ES-I3 (cell line): Measurements from ENCODE around the gene CDK9.
"Not testable (repeated sequence)": the region's sequence is repeated elsewhere in the genome, so short reads cannot be mapped to it uniquely, and the experiment has no call there.

Source experiments
- H3K36me3 ChIP-seq: 2 replicates; pipeline ENCODE4 v1.6.1; 2013; ENCODE audit warnings: mild to moderate bottlenecking, low read length, control low read depth, moderate library complexity; ENCODE audit not compliant: insufficient read depth
- H3K4me1 ChIP-seq: 2 replicates; pipeline ENCODE4 v1.6.1; 2013; ENCODE audit warnings: mild to moderate bottlenecking, control low read depth, low read length; ENCODE audit not compliant: insufficient read depth
- H3K9ac ChIP-seq: 2 replicates; pipeline ENCODE4 v1.6.1; 2013; ENCODE audit warnings: low read depth, mild to moderate bottlenecking, low read length, moderate library complexity
- H3K9me3 ChIP-seq: 2 replicates; pipeline ENCODE4 v1.6.1; 2013; ENCODE audit warnings: mild to moderate bottlenecking, low read length, moderate library complexity; ENCODE audit not compliant: control insufficient read depth, insufficient read depth

The CDK9 gene

GRCh38 chr9:127754099-127755060, 31.5 kb upstream of the CDK9 start:
- H3K4me1 ChIP-seq = no peaks in the 10 kb centered on the region; the same call in 1 of the 2 replicates
- peak overlapping the region; percentile 58 for H3K9ac ChIP-seq
- no peaks in the 10 kb centered on the region; the same call in 1 of the 2 replicates for H3K36me3 ChIP-seq
- no peaks in the 10 kb centered on the region for H3K9me3 ChIP-seq

GRCh38 chr9:127755061-127756060, 30.5 kb upstream of the CDK9 start:
- Histone ChIP-seq H3K9ac (peak overlapping the region; percentile 58), H3K36me3 (no peaks in the 10 kb centered on the region; the same call in 1 of the 2 replicates), H3K4me1 (no peaks in the 10 kb centered on the region; the same call in 1 of the 2 replicates), H3K9me3 (no peaks in the 10 kb centered on the region)

- Histone ChIP-seq H3K9ac (no peak overlapping the region), H3K4me1 (no peaks in the 10 kb centered on the region; the same call in 1 of the 2 replicates), H3K36me3 (no peaks in the 10 kb centered on the region), H3K9me3 (no peaks in the 10 kb centered on the region)
Measured at GRCh38 chr9:127756233-127756632, 29.6 kb upstream of the CDK9 start.

GRCh38 chr9:127756776-127757175, 29.1 kb upstream of the CDK9 start:
- H3K36me3 ChIP-seq, H3K9ac ChIP-seq: not testable (repeated sequence)

GRCh38 chr9:127758843-127759242, 27.0 kb upstream of the CDK9 start:
- H3K9me3 ChIP-seq = no peaks in the 10 kb centered on the region
- H3K4me1 ChIP-seq = peaks cover 13% of the 10 kb centered on the region
- H3K36me3 ChIP-seq = no peaks in the 10 kb centered on the region
- H3K9ac ChIP-seq = no peak overlapping the region

More at GRCh38 chr9:127756776-127757175, 29.1 kb upstream of the CDK9 start:
- H3K9me3 ChIP-seq, H3K4me1 ChIP-seq: not testable (repeated sequence)

GRCh38 chr9:127761061-127761460, 24.8 kb upstream of the CDK9 start:
- H3K4me1 ChIP-seq = peaks cover 19% of the 10 kb centered on the region
- no peak overlapping the region for H3K9ac ChIP-seq
- H3K36me3 ChIP-seq = no peaks in the 10 kb centered on the region
- no peaks in the 10 kb centered on the region for H3K9me3 ChIP-seq

- H3K4me1 ChIP-seq = peaks cover 19% of the 10 kb centered on the region
- no peaks in the 10 kb centered on the region for H3K36me3 ChIP-seq
- H3K9me3 ChIP-seq = no peaks in the 10 kb centered on the region
- H3K9ac ChIP-seq = no peak overlapping the region
Measured at GRCh38 chr9:127761491-127761956, 24.3 kb upstream of the CDK9 start.

GRCh38 chr9:127762111-127762676, 23.6 kb upstream of the CDK9 start:
- Histone ChIP-seq H3K9ac (no peak overlapping the region), H3K4me1 (peaks cover 19% of the 10 kb centered on the region), H3K36me3 (no peaks in the 10 kb centered on the region), H3K9me3 (no peaks in the 10 kb centered on the region)

GRCh38 chr9:127763918-127764384, 21.9 kb upstream of the CDK9 start:
- Histone ChIP-seq H3K4me1 (peaks cover 33% of the 10 kb centered on the region), H3K9ac (no peak overlapping the region), H3K9me3 (no peaks in the 10 kb centered on the region), H3K36me3 (no peaks in the 10 kb centered on the region)

- Histone ChIP-seq H3K9me3 (no peaks in the 10 kb centered on the region), H3K9ac (no peak overlapping the region), H3K36me3 (no peaks in the 10 kb centered on the region), H3K4me1 (peaks cover 41% of the 10 kb centered on the region)
Measured at GRCh38 chr9:127765418-127765817, 20.4 kb upstream of the CDK9 start.

GRCh38 chr9:127767410-127767809, 18.4 kb upstream of the CDK9 start:
- Histone ChIP-seq H3K9me3 (no peaks in the 10 kb centered on the region), H3K36me3 (no peaks in the 10 kb centered on the region), H3K4me1 (peaks cover 36% of the 10 kb centered on the region), H3K9ac (no peak overlapping the region)

- Histone ChIP-seq H3K36me3 (no peaks in the 10 kb centered on the region), H3K4me1 (peaks cover 32% of the 10 kb centered on the region), H3K9me3 (no peaks in the 10 kb centered on the region), H3K9ac (no peak overlapping the region)
Measured at GRCh38 chr9:127767909-127768331, 17.9 kb upstream of the CDK9 start.

- no peak overlapping the region for H3K9ac ChIP-seq
- peaks cover 31% of the 10 kb centered on the region for H3K4me1 ChIP-seq
- H3K36me3 ChIP-seq = no peaks in the 10 kb centered on the region
- no peaks in the 10 kb centered on the region for H3K9me3 ChIP-seq
Measured at GRCh38 chr9:127768698-127769097, 17.1 kb upstream of the CDK9 start.

- no peak overlapping the region for H3K9ac ChIP-seq
- H3K4me1 ChIP-seq = peaks cover 27% of the 10 kb centered on the region
- no peaks in the 10 kb centered on the region for H3K36me3 ChIP-seq
- no peaks in the 10 kb centered on the region for H3K9me3 ChIP-seq
Measured at GRCh38 chr9:127769101-127769500, 16.7 kb upstream of the CDK9 start.
